Stromal cell of bone marrow (primary cell): ENCODE results near the gene CERT1.

Experiments
- DNase-seq: peaks from one replicate; pipeline ENCODE4 v3.0.0-alpha.2; 2012; ENCODE audit warnings: low read depth

Gene CERT1

DNA sequence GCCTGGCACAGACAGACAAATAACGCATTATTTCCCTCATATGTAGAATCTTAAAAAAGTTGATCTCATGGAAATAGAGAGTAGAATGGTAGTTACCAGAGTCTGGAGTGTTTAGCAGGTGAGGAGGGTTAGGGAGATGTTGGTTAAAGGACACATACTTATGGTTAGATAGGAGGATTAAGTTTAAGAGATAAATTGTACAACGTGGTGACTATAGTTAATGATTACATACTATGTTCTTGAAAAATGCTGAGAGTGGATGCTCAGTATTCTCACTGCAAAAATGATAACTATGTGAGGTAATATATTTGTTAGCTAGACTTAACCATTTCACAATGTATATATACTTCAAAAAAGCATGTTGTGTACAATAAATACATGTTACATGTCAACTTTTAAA, 38.0 kb downstream of the CERT1 start:
- no peak for DNase-seq

GRCh38 chr5:75472973-75473372, 38.5 kb downstream of the CERT1 start:
- no peak for DNase-seq

GRCh38 chr5:75471193-75471592, 40.2 kb downstream of the CERT1 start:
- DNase-seq, result no peak

- no peak for DNase-seq
Observed at GRCh38 chr5:75469017-75469416, 42.4 kb downstream of the CERT1 start.

DNA sequence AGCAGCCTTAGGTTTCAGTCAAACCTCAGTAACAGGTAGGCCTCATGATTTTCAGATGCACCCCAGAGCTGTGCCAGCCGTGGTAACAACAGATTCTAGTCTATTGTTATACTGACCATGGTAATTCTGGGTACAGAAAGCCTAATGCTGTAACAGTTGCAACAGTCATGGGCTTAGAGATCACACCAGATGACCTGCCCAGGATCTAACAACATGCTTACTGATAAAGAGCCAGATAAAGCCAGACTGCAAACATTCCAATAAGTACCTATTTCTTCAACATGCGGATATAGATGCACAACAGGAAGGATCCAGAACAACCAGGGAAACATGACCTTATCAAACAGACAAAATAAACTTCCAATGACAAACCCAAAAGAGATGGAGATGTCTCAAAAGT, 42.8 kb downstream of the CERT1 start:
- DNase-seq, result no peak

- DNase-seq, result no peak
Observed at GRCh38 chr5:75466006-75466716, 45.3 kb downstream of the CERT1 start.

- no peak for DNase-seq
Observed at GRCh38 chr5:75465480-75465879, 45.9 kb downstream of the CERT1 start.

GRCh38 chr5:75463726-75464125, 47.7 kb downstream of the CERT1 start:
- DNase-seq, result no peak

- DNase-seq, result no peak
Observed at GRCh38 chr5:75461679-75462078, 49.8 kb downstream of the CERT1 start.

- no peak for DNase-seq
Observed at GRCh38 chr5:75460942-75461610, 50.4 kb downstream of the CERT1 start.

- no peak for DNase-seq
Observed at GRCh38 chr5:75460532-75460931, 50.9 kb downstream of the CERT1 start.

DNA sequence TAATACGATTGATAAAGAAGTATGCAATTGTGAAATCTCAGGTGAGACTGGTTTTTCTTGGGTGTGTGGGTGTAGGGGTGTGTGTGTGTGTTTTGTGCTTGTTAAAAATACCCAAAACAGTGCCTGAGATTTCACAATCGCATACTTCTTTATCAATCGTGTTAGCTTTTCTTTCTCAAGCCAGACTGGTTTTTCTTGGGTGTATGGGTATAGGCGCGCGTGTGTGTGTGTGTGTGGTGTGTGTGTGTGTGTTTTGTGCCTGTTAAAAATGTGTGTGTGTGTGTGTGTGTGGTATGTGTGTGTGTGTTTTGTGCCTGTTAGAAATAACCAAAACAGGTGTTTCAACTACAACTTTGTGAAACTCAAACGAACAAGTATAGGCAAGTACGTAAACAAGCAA, 53.7 kb downstream of the CERT1 start:
- DNase-seq, result no peak

GRCh38 chr5:75457161-75457560, 54.3 kb downstream of the CERT1 start:
- DNase-seq, result no peak

DNA sequence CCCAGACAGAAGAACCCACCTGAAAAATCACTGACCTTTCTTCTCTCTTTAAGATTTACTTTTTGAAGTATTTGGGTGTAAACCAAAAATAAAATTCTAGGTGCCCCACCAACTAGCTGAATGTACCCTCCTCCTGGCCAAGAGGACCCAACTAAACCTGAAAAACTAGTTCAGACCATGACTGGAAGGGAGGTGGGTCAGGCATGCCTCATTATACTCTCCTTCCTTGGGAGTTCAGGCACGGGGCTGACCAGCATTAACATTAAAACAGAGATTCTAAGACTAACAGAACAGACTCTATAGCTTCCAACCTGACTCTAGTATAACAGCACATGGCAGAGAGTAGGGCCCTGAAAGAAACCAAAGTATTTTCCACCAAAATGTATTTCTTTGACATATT, 61.4 kb downstream of the CERT1 start:
- DNase-seq, result no peak

- no peak for DNase-seq
Observed at GRCh38 chr5:75446068-75446467, 65.4 kb downstream of the CERT1 start.

DNA sequence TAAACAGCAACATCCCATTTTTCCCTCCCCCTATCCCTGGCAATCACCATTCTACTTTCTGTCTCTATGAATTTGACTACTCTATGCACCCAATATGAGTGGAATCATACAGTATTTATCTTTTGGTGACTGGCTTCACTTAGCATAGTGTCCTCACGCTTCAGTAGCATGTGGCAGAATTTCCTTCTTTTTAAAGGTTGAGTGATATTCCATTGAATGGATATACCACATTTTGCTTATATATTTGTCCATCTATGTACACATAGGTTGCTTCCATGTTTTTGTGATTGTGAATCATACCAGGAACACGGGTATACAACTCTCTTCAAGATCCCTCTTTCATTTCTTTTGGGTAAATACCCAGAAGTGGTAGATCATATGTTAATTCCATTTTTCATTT, 69.9 kb downstream of the CERT1 start:
- DNase-seq, result no peak

DNA sequence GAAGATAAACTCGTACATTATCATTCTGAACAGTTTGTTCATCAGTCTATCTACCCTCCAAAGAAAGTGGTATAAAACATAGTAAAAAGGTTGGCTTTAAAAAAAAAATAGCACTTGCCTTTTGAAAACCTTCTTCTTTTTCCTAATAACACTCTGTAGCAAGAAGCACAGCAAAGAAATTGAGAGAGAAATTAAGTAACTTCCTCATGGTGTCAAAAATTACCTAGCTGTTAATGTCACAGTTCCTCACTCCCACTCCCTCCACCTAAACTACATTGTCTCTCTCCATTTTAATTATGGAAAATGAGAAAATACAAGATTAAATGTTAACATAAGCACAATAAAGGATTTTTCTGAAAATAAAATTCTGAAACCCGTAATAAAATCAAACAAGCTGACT, 72.2 kb downstream of the CERT1 start:
- DNase-seq, result no peak

- DNase-seq, result no peak
Observed at GRCh38 chr5:75438722-75439121, 72.7 kb downstream of the CERT1 start.

GRCh38 chr5:75435096-75435495, 76.3 kb downstream of the CERT1 start:
- DNase-seq, result no peak

- no peak for DNase-seq
Observed at GRCh38 chr5:75433814-75434506, 77.5 kb downstream of the CERT1 start.

- no peak for DNase-seq
Observed at GRCh38 chr5:75414241-75414640, 97.2 kb downstream of the CERT1 start.

GRCh38 chr5:75412111-75412990, 99.1 kb downstream of the CERT1 start:
- DNase-seq, result peak; percentile 3
